GM23338 (cell line): ENCODE measurements around the gene C12orf60. TPM values are rescaled to one million over a fixed set of nuclear protein-coding genes. Genes with fewer than 3 reads are reported as not detected.

Source experiments
- ATAC-seq: fragments of 200-7000 bp; cut with Tn5 transposase; 3 replicates; pipeline ENCODE4 v1.9.1; 2020
- DNase-seq: peaks from one replicate; pipeline ENCODE4 v3.0.0-alpha.2; 2015; ENCODE audit warnings: low spot score
- H2AFZ ChIP-seq: fragments of 200-600 bp; sonication (generic); 2 replicates; pipeline ENCODE4 v1.8.0; 2016; ENCODE audit warnings: antibody characterized with exemption, mild to moderate bottlenecking, moderate library complexity
- H3F3A ChIP-seq: fragments of 200-600 bp; sonication (generic); replicated peaks from 2 replicates; pipeline ENCODE4 v1.8.0; 2017; ENCODE audit warnings: antibody characterized with exemption, mixed run types, low read depth
- H3K27ac ChIP-seq: fragments of 200-600 bp; sonication (generic); 2 replicates; pipeline ENCODE4 v1.6.1; 2016; ENCODE audit warnings: low read depth
- H3K27me3 ChIP-seq: fragments of 200-600 bp; sonication (generic); 2 replicates; pipeline ENCODE4 v1.8.0; 2016; ENCODE audit warnings: mild to moderate bottlenecking, mixed run types, moderate library complexity; ENCODE audit not compliant: insufficient read depth
- H3K36me3 ChIP-seq: fragments of 200-600 bp; sonication (generic); 2 replicates; pipeline ENCODE4 v1.8.0; 2016; ENCODE audit warnings: mild to moderate bottlenecking; ENCODE audit not compliant: insufficient read depth
- H3K4me1 ChIP-seq: fragments of 200-600 bp; sonication (generic); 2 replicates; pipeline ENCODE4 v1.8.0; 2016; ENCODE audit warnings: mild to moderate bottlenecking, moderate library complexity; ENCODE audit not compliant: insufficient read depth
- H3K4me2 ChIP-seq: fragments of 200-600 bp; sonication (generic); 2 replicates; pipeline ENCODE4 v1.7.1; 2017; ENCODE audit warnings: mixed run types
- H3K4me3 ChIP-seq: fragments of 200-600 bp; sonication (generic); 2 replicates; pipeline ENCODE4 v1.6.1; 2016; ENCODE audit warnings: mixed run types
- H3K79me2 ChIP-seq: fragments of 200-600 bp; sonication (generic); replicated peaks from 2 replicates; pipeline ENCODE4 v1.8.0; 2017; ENCODE audit warnings: mild to moderate bottlenecking; ENCODE audit not compliant: insufficient read depth
- H3K9me2 ChIP-seq: fragments of 200-600 bp; sonication (generic); 2 replicates; pipeline ENCODE4 v1.8.0; 2017; ENCODE audit not compliant: insufficient read depth
- H4K20me1 ChIP-seq: fragments of 200-600 bp; sonication (generic); replicated peaks from 2 replicates; pipeline ENCODE4 v1.8.0; 2017; ENCODE audit warnings: mild to moderate bottlenecking; ENCODE audit not compliant: insufficient read depth
- H3K27ac Mint-ChIP-seq: 2 replicates; pipeline ENCODE4 v1.8.0; 2020; ENCODE audit warnings: inconsistent platforms, mild to moderate bottlenecking, moderate library complexity, mixed read lengths
- H3K27me3 Mint-ChIP-seq: 3 replicates; pipeline ENCODE4 v1.8.0; 2022; ENCODE audit warnings: low read depth, mild to moderate bottlenecking, moderate library complexity, mixed read lengths, inconsistent platforms; ENCODE audit not compliant: insufficient read depth, poor library complexity
- H3K36me3 Mint-ChIP-seq: 3 replicates; pipeline ENCODE4 v1.8.0; 2021; ENCODE audit warnings: low read depth, mild to moderate bottlenecking, inconsistent platforms, moderate library complexity, mixed read lengths
- H3K4me1 Mint-ChIP-seq: 3 replicates; pipeline ENCODE4 v1.8.0; 2020; ENCODE audit warnings: mild to moderate bottlenecking, inconsistent platforms, mixed read lengths
- H3K4me3 Mint-ChIP-seq: 3 replicates; pipeline ENCODE4 v1.8.0; 2021; ENCODE audit warnings: moderate library complexity, mild to moderate bottlenecking, inconsistent platforms, mixed read lengths
- H3K9me3 Mint-ChIP-seq: 3 replicates; pipeline ENCODE4 v1.8.0; 2020; ENCODE audit warnings: moderate library complexity, mild to moderate bottlenecking, inconsistent platforms, mixed read lengths
- CREB1 ChIP-seq: fragments of 250-450 bp; sonication (Bioruptor Pico); IDR thresholded peaks from 2 replicates; pipeline ENCODE4 v1.5.0; 2020; ENCODE audit warnings: low read depth, mild to moderate bottlenecking, moderate library complexity
- CTCF ChIP-seq, 2 experiments: fragments of 200-600 bp in 1 of 2; sonication (generic) in 1 of 2; conservative IDR thresholded peaks; 2 replicates each; pipeline versions ENCODE4 v1.5.1 to v1.6.1; 2016 to 2017; ENCODE audit warnings: antibody characterized with exemption in 2 of 2, low read depth in 2 of 2, mild to moderate bottlenecking in 2 of 2, moderate library complexity in 1 of 2
- ETS1 ChIP-seq: IDR thresholded peaks from 2 replicates; pipeline ENCODE4 v1.6.1; 2016; ENCODE audit warnings: antibody characterized with exemption
- EZH2 ChIP-seq: fragments of 200-600 bp; sonication (generic); IDR thresholded peaks from one replicate; pipeline ENCODE4 v1.8.0; 2017; ENCODE audit warnings: antibody characterized with exemption, mild to moderate bottlenecking, low read depth; ENCODE audit not compliant: unreplicated experiment
- JUNB ChIP-seq: IDR thresholded peaks from one replicate; pipeline ENCODE4 v1.6.1; 2016; ENCODE audit warnings: antibody characterized with exemption; ENCODE audit not compliant: unreplicated experiment
- REST ChIP-seq: IDR thresholded peaks from one replicate; pipeline ENCODE4 v1.6.1; 2018; ENCODE audit warnings: antibody characterized with exemption; ENCODE audit not compliant: unreplicated experiment
- STAT1 ChIP-seq: IDR thresholded peaks from one replicate; pipeline ENCODE4 v1.6.1; 2016; ENCODE audit warnings: antibody characterized with exemption; ENCODE audit not compliant: unreplicated experiment
- ZNF114 ChIP-seq: fragments of 250-450 bp; sonication (Bioruptor Pico); IDR thresholded peaks from 2 replicates; pipeline ENCODE4 v1.5.0; 2020; ENCODE audit warnings: mild to moderate bottlenecking, moderate library complexity
- ZNF331 ChIP-seq: fragments of 250-450 bp; sonication (Bioruptor Pico); IDR thresholded peaks from 2 replicates; pipeline ENCODE4 v1.5.0; 2020; ENCODE audit warnings: low read depth, mild to moderate bottlenecking, moderate library complexity
- polyA plus RNA-seq: library from polyadenylated mRNA; unstranded; fragments of >200 nt; fragmentation: Nextera tagmentation; extraction: Ambion mirVana; gene quantifications from 2 replicates; pipeline ENCODE4 v1.2.1, GENCODE V29; 2016
- total RNA-seq: library from RNA; depleted of rRNA; stranded (reverse); fragments of >200 nt; shearing (Covaris generic); gene quantifications from 2 replicates; pipeline ENCODE4 v1.2.3, GENCODE V29; 2014

C12orf60 gene
- total and polyA plus RNA-seq, 2 experiments from 2014 or later = 1.7 to 2.3 TPM

GRCh38 chr12:14774906-14775635 is 28.4 kb upstream of the C12orf60 start (continued):
- TF ChIP-seq REST (no peak), STAT1 (no peak)

GRCh38 chr12:14775636-14775980 is 27.9 kb upstream of the C12orf60 start:
- Mint-ChIP-seq H3K27me3 (peaks cover 24% of the 10 kb centered on the region), H3K36me3 (peaks cover 4% of the 10 kb centered on the region; the same call in 2 of the 3 replicates), H3K9me3 (peaks cover 3% of the 10 kb centered on the region; the same call in 2 of the 3 replicates), H3K4me1 (peaks cover 37% of the 10 kb centered on the region), H3K4me3 (peak overlapping the region; percentile 98), H3K27ac (no peak overlapping the region)
- ATAC-seq (no peak), DNase-seq (no peak)
- Histone ChIP-seq H3K9me2 (no peaks in the 10 kb centered on the region), H3K79me2 (peaks cover 11% of the 10 kb centered on the region), H3F3A (no peaks in the 10 kb centered on the region), H3K4me1 (peaks cover 28% of the 10 kb centered on the region), H3K36me3 (no peaks in the 10 kb centered on the region), H3K27ac (no peak overlapping the region), H3K4me3 (peak overlapping the region; percentile 73), H4K20me1 (peaks cover 5% of the 10 kb centered on the region; the same call in 1 of the 2 replicates), H3K27me3 (no peaks in the 10 kb centered on the region), H2AFZ (no peak overlapping the region), H3K4me2 (peak overlapping the region; percentile 77)
- TF ChIP-seq EZH2 (no peak), ZNF114 (CRISPR knock-in tag) (no peak), CREB1 (no peak), REST (no peak), STAT1 (no peak), ZNF331 (CRISPR knock-in tag) (no peak), ETS1 (no peak), CTCF (conservative IDR thresholded peaks at IDR 0.05; ENCODE audit: low read depth in 2 of 2) (no peak), JUNB (no peak)
